ENCODE measurements around the gene DYRK1B.

DNA sequence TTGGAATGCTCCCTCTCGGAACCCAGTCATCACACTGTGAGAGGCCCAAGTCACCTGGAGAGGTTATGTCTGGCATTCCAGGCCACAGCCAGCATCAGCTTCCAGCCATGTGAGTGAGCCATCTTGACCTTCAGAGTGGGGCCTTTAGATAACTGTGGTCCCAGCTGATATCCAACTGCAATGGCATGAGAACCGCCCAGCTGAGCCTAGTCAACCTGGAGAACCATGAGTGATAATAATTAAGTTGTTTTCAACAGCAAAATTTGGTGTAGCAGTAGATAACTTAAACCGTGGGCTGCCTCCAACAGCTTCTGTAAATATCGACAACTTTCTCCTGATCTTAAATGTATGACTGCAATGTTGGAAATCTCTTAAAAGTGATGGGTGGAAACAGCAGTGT is 24.6 kb downstream of the DYRK1B start:
- no peak for TF ChIP-seq EZH2 (IDR thresholded peaks at IDR 0.05; ENCODE audit: insufficient read depth, low read length)
- TF ChIP-seq, protein P1, sequence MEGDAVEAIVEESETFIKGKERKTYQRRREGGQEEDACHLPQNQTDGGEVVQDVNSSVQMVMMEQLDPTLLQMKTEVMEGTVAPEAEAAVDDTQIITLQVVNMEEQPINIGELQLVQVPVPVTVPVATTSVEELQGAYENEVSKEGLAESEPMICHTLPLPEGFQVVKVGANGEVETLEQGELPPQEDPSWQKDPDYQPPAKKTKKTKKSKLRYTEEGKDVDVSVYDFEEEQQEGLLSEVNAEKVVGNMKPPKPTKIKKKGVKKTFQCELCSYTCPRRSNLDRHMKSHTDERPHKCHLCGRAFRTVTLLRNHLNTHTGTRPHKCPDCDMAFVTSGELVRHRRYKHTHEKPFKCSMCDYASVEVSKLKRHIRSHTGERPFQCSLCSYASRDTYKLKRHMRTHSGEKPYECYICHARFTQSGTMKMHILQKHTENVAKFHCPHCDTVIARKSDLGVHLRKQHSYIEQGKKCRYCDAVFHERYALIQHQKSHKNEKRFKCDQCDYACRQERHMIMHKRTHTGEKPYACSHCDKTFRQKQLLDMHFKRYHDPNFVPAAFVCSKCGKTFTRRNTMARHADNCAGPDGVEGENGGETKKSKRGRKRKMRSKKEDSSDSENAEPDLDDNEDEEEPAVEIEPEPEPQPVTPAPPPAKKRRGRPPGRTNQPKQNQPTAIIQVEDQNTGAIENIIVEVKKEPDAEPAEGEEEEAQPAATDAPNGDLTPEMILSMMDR (IDR thresholded peaks at IDR 0.05; ENCODE audit: insufficient read depth, low read depth, low read length): no peak

Measured in astrocyte (in vitro differentiated cells and primary cell).